ENCODE data around the gene BORCS5.

DNA sequence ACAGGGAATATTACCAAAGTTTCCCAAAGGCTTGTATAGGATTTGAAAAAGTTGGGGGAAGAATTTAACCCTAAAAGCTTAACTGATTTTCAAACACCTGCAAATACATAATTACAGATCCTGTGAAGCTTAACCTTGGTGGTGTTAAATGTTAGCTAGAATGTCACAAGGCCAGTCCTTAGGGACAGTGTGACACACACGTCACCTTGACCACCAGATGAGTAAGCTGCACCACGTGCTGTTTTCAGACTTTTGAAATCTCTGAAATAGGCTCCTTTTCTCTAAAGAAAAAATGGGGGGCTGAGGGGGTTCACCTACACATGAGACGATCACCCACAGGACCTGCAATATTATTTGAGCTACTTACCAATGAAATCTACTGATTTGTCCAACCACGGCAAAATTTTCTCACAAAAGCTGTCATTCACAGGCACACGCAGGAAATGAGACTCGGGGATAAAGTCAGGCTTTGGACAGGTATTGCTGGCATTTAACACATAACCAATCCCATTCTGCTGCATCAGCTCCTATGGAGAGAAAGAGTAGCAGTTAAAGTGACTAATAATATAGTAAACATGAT, 129.9 kb downstream of the BORCS5 start:
- TF ChIP-seq YY1 (IDR thresholded peaks at IDR 0.05; ENCODE audit: insufficient read depth, insufficient read length) (no peak), ZNF274 (IDR thresholded peaks at IDR 0.05; ENCODE audit: low read depth, low read length) (no peak), SUZ12 (IDR thresholded peaks at IDR 0.05; ENCODE audit: extremely low read depth, insufficient read depth, insufficient read length) (no peak)

Measured in NT2/D1 (cell line).